ENCODE data around the gene RNF175.

The RNF175 gene

DNA sequence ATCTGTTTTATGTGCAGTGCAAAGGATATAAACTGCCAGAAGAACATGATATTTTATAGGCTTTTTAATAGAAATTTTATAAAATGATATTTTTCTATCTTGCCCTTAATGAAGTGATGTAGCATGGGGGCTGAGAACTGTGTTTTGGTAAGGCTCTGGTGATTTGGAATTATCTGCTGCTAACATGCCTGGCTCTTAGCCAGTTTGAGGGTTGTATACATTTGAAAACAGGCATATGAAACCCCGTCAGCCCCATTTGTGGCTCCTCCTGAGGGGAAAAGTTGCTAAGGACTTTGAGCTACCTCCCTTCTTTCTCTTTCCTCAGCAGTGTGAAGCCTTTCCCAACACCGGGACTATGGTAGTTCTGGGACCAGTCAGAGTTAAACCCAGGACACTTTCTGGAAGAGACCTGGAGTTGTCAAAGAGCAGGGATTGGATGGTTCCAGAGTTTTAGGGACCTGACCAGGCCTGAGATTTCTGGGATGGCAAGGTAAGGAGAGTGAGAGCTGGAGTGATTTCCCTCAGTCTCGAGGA is 24.4 kb upstream of the RNF175 start:
- peak; percentile 41 for DNase-seq

DNA sequence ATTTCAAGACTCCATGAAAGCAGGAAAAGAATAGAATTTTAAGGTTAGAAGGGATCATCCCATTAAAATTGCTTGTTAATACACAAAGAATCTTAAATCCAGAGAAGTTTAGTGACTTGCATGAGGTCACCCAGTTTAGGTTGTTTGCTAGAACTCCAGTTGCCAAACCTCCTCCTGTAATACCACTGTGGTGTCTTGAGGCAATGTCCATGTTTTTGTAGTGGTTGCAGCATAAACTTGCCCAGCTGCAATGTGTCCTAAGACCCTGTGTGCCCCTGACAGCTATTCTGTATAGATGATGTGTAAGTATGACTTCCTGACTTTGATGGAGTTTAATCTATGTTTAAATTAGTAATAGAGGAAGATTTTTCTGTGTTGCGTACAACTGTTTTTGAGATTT is 22.8 kb upstream of the RNF175 start:
- no peak for DNase-seq

- DNase-seq = no peak
Observed at GRCh38 chr4:153781717-153782416, 22.0 kb upstream of the RNF175 start.

GRCh38 chr4:153781280-153781679 is 21.5 kb upstream of the RNF175 start:
- no peak for DNase-seq

GRCh38 chr4:153780876-153781275 is 21.1 kb upstream of the RNF175 start:
- no peak for DNase-seq

- DNase-seq = no peak
Observed at GRCh38 chr4:153780221-153780620, 20.4 kb upstream of the RNF175 start.

- DNase-seq = no peak
Observed at GRCh38 chr4:153778383-153778782, 18.6 kb upstream of the RNF175 start.

- DNase-seq = no peak
Observed at GRCh38 chr4:153777421-153777820, 17.6 kb upstream of the RNF175 start.

DNA sequence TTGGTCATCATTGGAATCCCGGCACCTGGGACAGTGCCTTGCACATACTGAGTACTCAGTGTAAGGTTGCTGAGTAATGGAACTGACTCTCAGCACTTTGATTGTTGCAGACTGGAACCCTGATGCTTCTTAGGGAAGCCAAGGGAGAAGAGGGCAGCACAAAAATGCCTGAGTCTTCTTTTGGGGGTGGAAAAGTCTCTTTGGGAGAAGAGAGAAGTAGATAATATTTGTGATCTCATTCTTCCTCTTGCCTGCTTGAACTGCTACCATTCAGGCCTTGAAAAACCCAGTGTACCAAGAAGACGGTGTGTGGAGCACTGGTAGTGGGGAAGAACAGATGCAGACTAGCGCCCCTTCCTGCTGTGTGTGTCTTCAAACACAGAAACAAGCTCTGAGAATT is 16.8 kb upstream of the RNF175 start:
- no peak for DNase-seq

DNA sequence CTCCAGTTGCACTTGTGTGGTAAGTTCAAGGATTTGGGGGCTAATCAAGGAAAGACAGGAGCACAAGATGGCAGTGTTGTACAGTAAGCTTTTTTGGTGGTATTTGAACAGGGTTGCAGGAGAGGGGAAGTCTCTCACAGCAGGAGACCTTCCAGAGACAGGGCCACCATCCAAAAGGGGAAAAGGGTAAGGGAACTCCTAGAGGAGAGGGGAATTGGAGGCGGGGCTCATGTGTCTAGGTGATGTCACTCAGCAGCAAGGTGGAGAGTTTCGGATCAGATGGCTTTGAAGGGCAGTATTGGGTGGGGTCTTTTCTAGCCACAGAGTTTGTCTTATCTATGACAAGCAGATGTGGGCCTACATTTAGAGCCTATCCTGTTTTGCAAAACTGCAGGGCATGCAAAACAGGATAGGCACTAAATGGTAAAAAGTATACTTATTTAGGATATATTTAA is 13.4 kb upstream of the RNF175 start:
- DNase-seq = peak; percentile 87

DNA sequence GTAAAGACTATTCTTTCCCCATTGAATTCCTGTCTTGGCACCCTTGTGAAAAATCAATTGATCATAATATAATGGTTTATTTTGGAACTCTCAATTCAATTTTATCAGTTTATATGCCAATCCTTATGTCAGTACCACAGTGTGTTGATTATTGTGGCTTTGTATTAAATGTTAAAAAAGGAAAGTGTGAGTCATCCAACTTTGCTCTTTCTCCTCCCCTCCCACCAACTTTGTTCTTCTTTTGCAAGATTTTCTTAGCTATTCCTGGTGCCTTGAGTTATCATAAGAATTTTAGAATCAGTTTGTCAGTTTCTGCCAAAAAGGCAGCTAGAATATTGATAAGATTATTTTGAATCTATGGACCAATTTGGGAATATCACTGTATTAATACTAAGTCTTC is 11.2 kb upstream of the RNF175 start:
- DNase-seq = peak; percentile 52

DNA sequence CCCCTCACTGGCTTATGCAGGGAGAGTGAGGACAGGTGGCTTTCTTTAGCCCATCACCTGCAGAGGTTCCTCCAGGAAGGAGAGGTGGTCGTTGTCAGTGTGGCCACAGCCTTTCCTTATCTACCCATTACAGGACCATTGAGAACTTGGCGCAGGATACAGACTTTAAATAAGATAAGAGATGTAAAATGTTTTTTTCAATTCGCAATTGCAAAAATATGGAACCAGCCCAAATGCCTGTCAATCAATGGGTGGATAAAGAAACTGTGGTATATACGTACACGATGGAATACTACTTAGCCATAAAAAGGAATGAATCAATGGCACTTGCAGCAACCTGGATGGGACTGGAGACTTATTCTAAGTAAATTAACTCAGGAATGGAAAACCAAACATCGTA is 6.9 kb upstream of the RNF175 start:
- no peak for DNase-seq

GRCh38 chr4:153765894-153766293 is 6.1 kb upstream of the RNF175 start:
- DNase-seq = no peak

DNA sequence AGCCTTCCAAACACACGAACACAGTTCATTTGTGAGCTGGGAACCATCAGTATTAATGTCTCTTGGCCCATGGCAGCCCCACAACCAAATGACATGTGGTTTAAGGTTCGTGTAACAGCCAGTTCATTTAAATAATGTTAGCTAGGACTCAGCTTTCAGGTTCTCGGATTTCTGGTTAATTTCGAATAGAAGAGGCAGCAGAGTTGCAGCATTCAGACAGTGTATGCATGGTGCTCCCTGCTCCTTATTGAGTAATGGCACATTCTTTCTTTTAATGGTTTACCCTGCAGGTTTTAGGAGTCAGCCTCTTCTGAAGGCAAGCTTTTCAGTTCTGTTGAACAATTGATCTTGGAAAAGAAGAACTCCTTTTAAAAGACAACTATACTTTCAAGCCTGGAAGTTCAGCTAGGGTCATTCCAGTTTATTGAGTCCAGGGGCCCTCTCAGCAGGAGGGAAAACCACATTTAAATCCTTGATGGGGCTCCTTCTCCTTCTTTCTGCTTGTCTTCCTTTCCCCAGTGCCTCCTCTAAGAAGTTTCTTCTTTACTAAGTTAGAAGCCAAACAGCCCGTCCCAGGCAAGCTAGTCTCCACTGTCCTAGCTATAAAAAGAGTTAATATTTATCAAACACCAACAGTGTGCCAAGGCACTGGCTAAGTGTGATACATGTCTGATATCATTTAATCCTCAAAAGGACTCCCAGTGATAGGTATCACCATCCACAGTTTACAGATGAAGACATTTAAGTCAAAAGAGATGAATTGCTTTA is 5.0 kb upstream of the RNF175 start:
- no peak for DNase-seq

- DNase-seq = peak; percentile 29
Observed at GRCh38 chr4:153763404-153763803, 3.6 kb upstream of the RNF175 start.

DNA sequence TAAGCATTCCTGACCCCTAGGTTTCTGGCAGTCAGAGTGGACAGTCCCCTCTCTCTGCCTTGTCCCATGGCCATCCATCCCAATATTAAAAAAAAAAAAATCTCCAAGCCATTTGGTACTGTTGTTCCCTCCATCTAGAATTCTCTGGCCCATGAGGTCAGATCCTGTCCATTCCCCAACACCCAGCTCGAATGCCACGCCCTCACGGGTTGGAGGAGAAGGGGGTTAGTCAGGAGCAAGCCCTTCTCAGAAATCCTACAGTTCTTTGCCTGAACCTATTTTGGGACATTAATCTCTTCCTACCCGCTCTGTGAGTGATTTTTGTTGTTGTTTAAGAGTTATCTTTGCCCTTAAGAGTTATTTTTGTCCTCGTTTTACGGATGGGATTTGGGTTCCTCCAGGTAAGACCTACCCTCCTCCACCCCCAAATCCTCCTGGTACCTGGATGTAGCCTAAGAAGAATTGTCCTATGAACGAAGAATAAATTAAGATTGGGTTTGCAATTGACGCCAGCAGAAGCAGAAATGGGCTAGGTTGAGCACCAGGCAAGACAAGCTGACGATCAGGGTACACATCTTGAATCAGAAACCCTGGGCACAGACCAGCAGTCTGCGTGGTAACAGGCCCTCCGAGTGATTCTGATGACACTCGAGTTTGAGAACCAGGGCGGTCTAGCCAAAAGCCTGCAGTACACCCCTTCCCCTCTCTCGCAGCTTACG is 977 bp downstream of the RNF175 start:
- DNase-seq = no peak

- DNase-seq = peak; percentile 16
Observed at GRCh38 chr4:153758136-153758535, 1.7 kb downstream of the RNF175 start.

GRCh38 chr4:153757407-153757806 is 2.4 kb downstream of the RNF175 start:
- no peak for DNase-seq

GRCh38 chr4:153755186-153755585 is 4.6 kb downstream of the RNF175 start:
- DNase-seq = no peak

- DNase-seq = peak; percentile 89
Observed at GRCh38 chr4:153750197-153750817, 9.5 kb downstream of the RNF175 start.

GRCh38 chr4:153748378-153748777 is 11.4 kb downstream of the RNF175 start:
- no peak for DNase-seq

DNA sequence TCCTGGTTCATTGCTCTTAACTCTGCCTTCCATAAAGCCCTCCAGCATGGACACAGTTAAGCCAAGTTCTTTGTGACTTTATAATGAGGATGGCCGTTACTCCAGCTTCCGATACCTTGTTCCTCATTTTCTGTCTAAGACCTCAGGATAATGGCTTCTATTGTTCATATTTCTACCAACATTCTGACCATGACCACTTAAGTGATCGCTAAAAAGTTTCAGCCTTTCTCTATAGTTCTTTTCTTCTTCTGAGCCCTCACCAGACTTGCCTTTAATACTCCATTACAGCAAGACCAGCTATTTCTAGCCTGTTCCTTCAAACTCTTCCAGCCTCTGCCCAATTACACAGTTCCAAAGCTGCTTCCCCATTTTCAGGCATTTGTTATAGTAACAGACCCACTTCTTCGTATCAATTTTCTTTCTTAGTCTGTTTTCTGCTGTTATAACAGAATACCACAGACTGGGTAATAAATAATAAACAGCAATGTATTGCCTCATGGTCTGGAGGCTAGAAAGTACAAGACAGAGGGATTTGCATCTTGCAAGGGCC is 12.3 kb downstream of the RNF175 start:
- DNase-seq = no peak

- no peak for DNase-seq
Observed at GRCh38 chr4:153745651-153746050, 14.2 kb downstream of the RNF175 start.

All from hematopoietic multipotent progenitor cell treated with erythropoietin and hydrocortisone succinate and interleukin-3 and kit ligand, for 6 days (in vitro differentiated cells).